Suprapubic skin (tissue), 3 donors: ENCODE measurements around the gene KCNT1.

Experiments used
- EP300 ChIP-seq: sonication (generic); formaldehyde crosslinking; IDR thresholded peaks from one replicate; pipeline ENCODE4 v1.6.1; 2017; ENCODE audit warnings: antibody characterized with exemption
- TF ChIP-seq, protein P1 (sequence below), 2 donors: fragments of 200-600 bp in 1 of 2; fragments of 450-650 bp in 1 of 2; sonication (generic) in 1 of 2; IDR thresholded peaks; one replicate each; pipeline ENCODE4 v1.5.1; 2016 to 2019; ENCODE audit warnings: antibody characterized with exemption in 2 of 2, mild to moderate bottlenecking in 1 of 2, moderate library complexity in 1 of 2

- TF ChIP-seq, protein P1, sequence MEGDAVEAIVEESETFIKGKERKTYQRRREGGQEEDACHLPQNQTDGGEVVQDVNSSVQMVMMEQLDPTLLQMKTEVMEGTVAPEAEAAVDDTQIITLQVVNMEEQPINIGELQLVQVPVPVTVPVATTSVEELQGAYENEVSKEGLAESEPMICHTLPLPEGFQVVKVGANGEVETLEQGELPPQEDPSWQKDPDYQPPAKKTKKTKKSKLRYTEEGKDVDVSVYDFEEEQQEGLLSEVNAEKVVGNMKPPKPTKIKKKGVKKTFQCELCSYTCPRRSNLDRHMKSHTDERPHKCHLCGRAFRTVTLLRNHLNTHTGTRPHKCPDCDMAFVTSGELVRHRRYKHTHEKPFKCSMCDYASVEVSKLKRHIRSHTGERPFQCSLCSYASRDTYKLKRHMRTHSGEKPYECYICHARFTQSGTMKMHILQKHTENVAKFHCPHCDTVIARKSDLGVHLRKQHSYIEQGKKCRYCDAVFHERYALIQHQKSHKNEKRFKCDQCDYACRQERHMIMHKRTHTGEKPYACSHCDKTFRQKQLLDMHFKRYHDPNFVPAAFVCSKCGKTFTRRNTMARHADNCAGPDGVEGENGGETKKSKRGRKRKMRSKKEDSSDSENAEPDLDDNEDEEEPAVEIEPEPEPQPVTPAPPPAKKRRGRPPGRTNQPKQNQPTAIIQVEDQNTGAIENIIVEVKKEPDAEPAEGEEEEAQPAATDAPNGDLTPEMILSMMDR (IDR thresholded peaks at IDR 0.05), result no peak
- TF ChIP-seq EP300, result no peak
Observed at GRCh38 chr9:135734616-135735144, 32.7 kb downstream of the KCNT1 start.
